PC-9 (cell line): ENCODE results near the gene CDIP1. TPM values are rescaled to one million over a fixed set of nuclear protein-coding genes. Genes with fewer than 3 reads are reported as not detected.
A peak's percentile ranks its signal among the peaks of the same experiment; 100 is the strongest.

Source experiments
- BruUV-seq: library from RNA; stranded (reverse); fragments of 400-500 nt; replicated peaks from 2 replicates; lab custom pipeline; 2021; lab: Mats Ljungman, UMichigan
- CTCF ChIA-PET: fragments of 300-600 bp; sonication (Branson Sonifier 250); formaldehyde crosslinking; loops from one replicate; lab custom pipeline; 2022; ENCODE audit warnings: antibody characterized with exemption; lab: Charles Lee
- POLR2A ChIA-PET: fragments of 300-600 bp; sonication (Branson Sonifier 250); formaldehyde crosslinking; loops from one replicate; lab custom pipeline; 2022; ENCODE audit warnings: antibody characterized with exemption; ENCODE audit not compliant: unreplicated experiment; lab: Charles Lee
- DNase-seq, 2 experiments: peaks; one replicate each; pipeline versions ENCODE4 v3.0.0 to v3.0.0-alpha.2; 2015 to 2022; ENCODE audit warnings: mixed read lengths in 1 of 2
- H2AFZ ChIP-seq: fragments of 200-600 bp; sonication (generic); 2 replicates; pipeline ENCODE4 v1.8.1; 2017; ENCODE audit warnings: antibody characterized with exemption
- H3F3A ChIP-seq: fragments of 200-600 bp; sonication (generic); 2 replicates; pipeline ENCODE4 v1.8.1; 2017; ENCODE audit warnings: antibody characterized with exemption, mild to moderate bottlenecking, low read depth; ENCODE audit not compliant: insufficient read depth
- H3K27ac ChIP-seq: fragments of 200-600 bp; sonication (generic); 2 replicates; pipeline ENCODE4 v1.6.1; 2016; ENCODE audit warnings: mixed run types
- H3K27me3 ChIP-seq: fragments of 200-600 bp; sonication (generic); 2 replicates; pipeline ENCODE4 v1.6.1; 2016; ENCODE audit warnings: low read depth, mixed run types; ENCODE audit not compliant: insufficient read depth
- H3K36me3 ChIP-seq: fragments of 200-600 bp; sonication (generic); 2 replicates; pipeline ENCODE4 v1.6.1; 2016; ENCODE audit warnings: low read depth, mixed run types
- H3K4me1 ChIP-seq: fragments of 200-600 bp; sonication (generic); replicated peaks from 2 replicates; pipeline ENCODE4 v1.6.1; 2016; ENCODE audit warnings: mixed run types; ENCODE audit not compliant: insufficient read depth
- H3K4me2 ChIP-seq: fragments of 200-600 bp; sonication (generic); 2 replicates; pipeline ENCODE4 v1.6.1; 2017; ENCODE audit warnings: mixed run types
- H3K4me3 ChIP-seq: fragments of 200-600 bp; sonication (generic); 2 replicates; pipeline ENCODE4 v1.6.1; 2016; ENCODE audit warnings: mixed run types
- H3K79me2 ChIP-seq: fragments of 200-600 bp; sonication (generic); 2 replicates; pipeline ENCODE4 v1.6.1; 2017; ENCODE audit warnings: low read depth, mixed run types
- H3K9me2 ChIP-seq: fragments of 200-600 bp; sonication (generic); 2 replicates; pipeline ENCODE4 v1.8.1; 2017; ENCODE audit warnings: mild to moderate bottlenecking; ENCODE audit not compliant: insufficient read depth
- H3K9me3 ChIP-seq: fragments of 200-600 bp; sonication (generic); 2 replicates; pipeline ENCODE4 v1.8.1; 2016; ENCODE audit warnings: low read depth; ENCODE audit not compliant: insufficient read depth
- H4K20me1 ChIP-seq: fragments of 200-600 bp; sonication (generic); 2 replicates; pipeline ENCODE4 v1.8.1; 2017; ENCODE audit not compliant: insufficient read depth
- EZH2 ChIP-seq: fragments of 200-600 bp; sonication (generic); IDR thresholded peaks from 2 replicates; pipeline ENCODE4 v1.8.0; 2017; ENCODE audit warnings: antibody characterized with exemption, low read depth
- intact Hi-C: fragments of 100-400 bp; cut with micrococcal nuclease; formaldehyde crosslinking; loops from one replicate; pipeline ENCODE4 v1.10.0; 2022; ENCODE audit not compliant: unreplicated experiment
- total RNA-seq: library from RNA; stranded (reverse); gene quantifications from 2 replicates; pipeline ENCODE4 v1.2.3, GENCODE V29; 2021
- TF ChIP-seq, protein P1 (sequence below): fragments of 200-600 bp; sonication (generic); conservative IDR thresholded peaks from 2 replicates; pipeline ENCODE4 v1.6.1; 2017; ENCODE audit warnings: mixed run types, antibody characterized with exemption, mild to moderate bottlenecking, moderate library complexity

Gene CDIP1
- total RNA-seq, 1 experiment from 2014 or later: 10.7 TPM

DNA sequence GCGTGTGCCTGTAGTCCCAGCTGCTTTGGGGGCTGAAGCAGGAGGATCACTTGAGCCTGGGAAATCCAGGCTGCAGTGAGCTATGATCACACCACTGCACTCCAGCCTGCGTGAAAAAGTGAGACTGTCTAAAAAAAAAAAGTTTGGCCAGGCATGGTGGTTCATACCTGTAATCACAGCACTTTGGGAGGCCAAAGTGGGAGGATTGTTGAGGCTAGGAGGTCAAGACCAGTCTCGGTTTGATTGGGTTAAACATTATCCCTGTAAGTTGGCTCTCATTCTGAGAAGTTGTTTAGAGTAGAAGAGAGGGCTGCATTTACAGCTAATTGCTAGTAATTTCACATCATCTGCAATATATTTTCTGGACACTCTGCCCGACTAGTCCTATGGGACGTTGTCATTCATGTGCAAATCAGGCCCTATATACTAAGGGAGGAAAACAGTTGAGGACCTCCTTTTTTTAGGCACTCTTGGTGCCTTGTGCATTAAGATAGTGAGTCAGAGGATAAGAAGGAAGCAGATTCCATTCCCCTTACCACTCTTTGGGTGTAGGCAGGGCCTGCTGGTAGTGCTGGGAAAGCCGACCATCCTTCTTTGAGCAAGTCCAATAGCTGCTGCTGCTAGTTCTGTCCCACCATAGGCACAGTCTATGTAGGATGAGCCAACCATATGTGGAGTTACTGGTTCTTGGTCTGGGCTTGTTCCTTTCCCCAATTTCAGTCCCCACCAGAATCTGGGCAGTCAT lies 43.7 kb downstream of the CDIP1 start:
- TF ChIP-seq, protein P1, sequence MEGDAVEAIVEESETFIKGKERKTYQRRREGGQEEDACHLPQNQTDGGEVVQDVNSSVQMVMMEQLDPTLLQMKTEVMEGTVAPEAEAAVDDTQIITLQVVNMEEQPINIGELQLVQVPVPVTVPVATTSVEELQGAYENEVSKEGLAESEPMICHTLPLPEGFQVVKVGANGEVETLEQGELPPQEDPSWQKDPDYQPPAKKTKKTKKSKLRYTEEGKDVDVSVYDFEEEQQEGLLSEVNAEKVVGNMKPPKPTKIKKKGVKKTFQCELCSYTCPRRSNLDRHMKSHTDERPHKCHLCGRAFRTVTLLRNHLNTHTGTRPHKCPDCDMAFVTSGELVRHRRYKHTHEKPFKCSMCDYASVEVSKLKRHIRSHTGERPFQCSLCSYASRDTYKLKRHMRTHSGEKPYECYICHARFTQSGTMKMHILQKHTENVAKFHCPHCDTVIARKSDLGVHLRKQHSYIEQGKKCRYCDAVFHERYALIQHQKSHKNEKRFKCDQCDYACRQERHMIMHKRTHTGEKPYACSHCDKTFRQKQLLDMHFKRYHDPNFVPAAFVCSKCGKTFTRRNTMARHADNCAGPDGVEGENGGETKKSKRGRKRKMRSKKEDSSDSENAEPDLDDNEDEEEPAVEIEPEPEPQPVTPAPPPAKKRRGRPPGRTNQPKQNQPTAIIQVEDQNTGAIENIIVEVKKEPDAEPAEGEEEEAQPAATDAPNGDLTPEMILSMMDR: no peak
- TF ChIP-seq EZH2: no peak
- Histone ChIP-seq H3K4me1 (peaks cover 52% of the 10 kb centered on the region), H3K27me3 (no peaks in the 10 kb centered on the region), H3K4me3 (no peak overlapping the region), H4K20me1 (peaks cover 7% of the 10 kb centered on the region; the same call in 1 of the 2 replicates), H3K79me2 (peaks cover 32% of the 10 kb centered on the region), H3F3A (peaks cover 38% of the 10 kb centered on the region), H3K27ac (peak overlapping the region; percentile 72), H2AFZ (no peak overlapping the region), H3K9me3 (no peaks in the 10 kb centered on the region), H3K4me2 (peak overlapping the region; percentile 29), H3K9me2 (no peaks in the 10 kb centered on the region), H3K36me3 (no peaks in the 10 kb centered on the region)
- intact Hi-C loops: no loop called here
- ChIA-PET POLR2A (interaction anchor here (0.5 to 0.6 kb wide), 3 partner anchors 41 to 122 kb away, joined by 3 to 4 read pairs (median 4); no protein-coding TSS in a partner anchor), CTCF (interaction anchor here (0.6 to 0.7 kb wide), 2 partner anchors 90 to 205 kb away, joined by 4 to 6 read pairs; no protein-coding TSS in a partner anchor)
- no TSS peak for BruUV-seq
- DNase-seq: peak; percentile 67 to 82

DNA sequence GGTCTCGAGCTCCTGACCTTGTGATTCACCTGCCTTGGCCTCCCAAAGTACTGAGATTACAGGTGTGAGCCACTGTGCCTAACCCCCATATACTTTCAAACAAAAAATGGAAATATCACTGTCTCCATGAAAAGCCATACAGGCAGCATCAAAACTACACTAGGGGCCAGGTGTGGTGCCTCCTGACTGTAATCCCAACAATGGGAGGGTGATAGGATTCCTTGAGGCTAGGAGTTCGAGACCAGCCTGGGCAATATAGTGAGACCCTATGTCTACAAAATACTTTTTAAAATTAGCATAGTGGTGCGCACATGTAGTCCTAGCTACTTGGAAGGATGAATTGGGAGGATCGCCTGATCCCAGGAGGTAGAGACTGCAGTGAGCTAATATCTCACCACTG lies 46.7 kb downstream of the CDIP1 start:
- H3K4me3 ChIP-seq: no peak overlapping the region
- TF ChIP-seq, protein P1: no peak
- TF ChIP-seq EZH2: no peak
- ChIA-PET CTCF (no interaction called here), POLR2A (no interaction called here)
- H3K79me2 ChIP-seq: peaks cover 19% of the 10 kb centered on the region
- H3K27ac ChIP-seq: no peak overlapping the region
- no peak overlapping the region for H3K4me2 ChIP-seq
- peaks cover 4% of the 10 kb centered on the region; the same call in 1 of the 2 replicates for H4K20me1 ChIP-seq
- H3K4me1 ChIP-seq: peaks cover 28% of the 10 kb centered on the region
- H3K9me2 ChIP-seq: no peaks in the 10 kb centered on the region
- no peak for DNase-seq
- no peaks in the 10 kb centered on the region for H3K27me3 ChIP-seq
- H3F3A ChIP-seq: peaks cover 24% of the 10 kb centered on the region; the same call in 1 of the 2 replicates
- no peak overlapping the region for H2AFZ ChIP-seq
- H3K36me3 ChIP-seq: no peaks in the 10 kb centered on the region
- H3K9me3 ChIP-seq: no peaks in the 10 kb centered on the region
- BruUV-seq: no TSS peak
- intact Hi-C loops: no loop called here

DNA sequence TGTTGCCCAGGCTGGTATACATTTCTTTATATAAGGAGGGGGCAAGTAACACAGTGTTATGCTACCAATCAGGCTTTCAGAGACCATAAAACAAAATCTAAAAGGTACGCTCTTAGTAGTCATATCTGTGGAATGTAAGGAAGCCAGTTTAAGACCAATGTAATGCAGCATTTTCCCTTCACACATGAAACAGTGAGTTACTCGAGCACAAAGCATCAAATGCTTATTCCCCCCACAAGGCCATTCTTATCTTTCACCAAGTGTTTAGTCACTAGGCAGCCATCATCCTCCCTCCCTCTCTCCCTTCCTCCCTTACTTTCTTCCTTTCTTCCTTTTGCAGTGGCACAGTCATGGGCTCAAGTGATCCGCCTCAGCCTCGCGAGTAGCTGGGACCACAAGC lies 49.5 kb downstream of the CDIP1 start:
- H3K79me2 ChIP-seq: 0 out of 2 replicates have a peak, but pooled peaks cover 7% of the 10 kb centered on the region
- intact Hi-C loops: no loop called here

More for the DNA sequence above, 49.5 kb downstream of the CDIP1 start:
- Histone ChIP-seq H2AFZ (no peak overlapping the region), H3K36me3 (peaks cover 6% of the 10 kb centered on the region; the same call in 1 of the 2 replicates), H3K4me2 (no peak overlapping the region), H4K20me1 (no peaks in the 10 kb centered on the region), H3K9me2 (no peaks in the 10 kb centered on the region), H3K9me3 (no peaks in the 10 kb centered on the region), H3K4me3 (no peak overlapping the region), H3K27ac (no peak overlapping the region), H3K4me1 (no peaks in the 10 kb centered on the region), H3K27me3 (no peaks in the 10 kb centered on the region), H3F3A (no peaks in the 10 kb centered on the region)
- ChIA-PET CTCF (interaction anchor here (0.6 kb wide), 1 partner anchor 74 kb away, joined by 3 read pairs; no protein-coding TSS in a partner anchor), POLR2A (interaction anchor here (0.6 kb wide), 1 partner anchor 1704 kb away, joined by 3 read pairs; no protein-coding TSS in a partner anchor)
- DNase-seq: peak in 1 of 2 experiments; percentile 37
- BruUV-seq: no TSS peak
- no peak for TF ChIP-seq EZH2
- TF ChIP-seq, protein P1: no peak
